ENCODE results near the gene POLL. TPM values are rescaled to one million over a fixed set of nuclear protein-coding genes. Genes with fewer than 3 reads are reported as not detected.

The POLL gene
- total and polyA plus RNA-seq, 10 of the 15 experiments (the other 5 are each of a cell fraction or from before 2014, with no cell fraction given), result 1.5 to 25.4 (median 13.8) TPM

DNA sequence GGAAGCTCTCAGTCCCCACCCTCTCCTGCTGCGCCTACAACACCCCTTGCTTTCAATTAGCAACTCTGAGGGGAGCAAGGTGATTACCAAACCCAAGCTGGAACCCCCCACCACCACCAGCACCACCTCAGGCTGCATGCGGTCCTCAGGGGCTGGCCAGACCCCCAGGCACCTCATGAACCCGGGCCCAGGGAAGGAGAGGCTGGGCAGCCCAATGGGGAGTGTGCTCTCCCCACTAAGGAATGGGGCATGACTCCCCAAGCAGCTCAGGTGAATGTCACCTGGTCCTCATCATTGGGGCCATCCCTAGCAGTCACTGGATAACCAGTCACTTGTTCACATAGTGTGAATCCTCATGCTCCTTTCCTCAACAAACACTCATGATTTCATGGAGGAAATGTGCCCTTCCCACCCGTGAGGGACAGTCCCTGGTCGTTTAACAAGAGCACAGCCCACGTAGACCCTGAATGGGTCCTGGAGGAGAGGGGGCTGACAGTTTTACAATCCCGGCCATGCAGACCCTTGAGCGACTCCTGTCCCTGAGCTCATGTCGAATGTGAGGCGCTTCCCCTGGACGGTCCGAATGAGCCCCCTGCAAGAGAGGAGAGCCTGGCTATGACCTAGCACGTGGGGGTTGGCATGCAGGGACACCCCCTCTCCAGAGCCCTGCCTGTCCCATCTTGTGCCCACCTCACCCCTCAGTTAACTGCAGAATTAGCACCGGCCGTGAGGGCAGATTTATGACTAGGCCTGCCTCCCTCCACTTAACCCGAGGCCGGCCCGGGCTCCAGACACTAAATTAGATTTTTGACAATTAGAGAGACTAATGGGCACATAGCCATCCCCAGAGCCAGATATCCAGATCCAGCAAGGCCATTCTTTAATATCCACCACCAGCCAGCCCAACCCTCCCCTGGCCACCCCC, 29.1 kb downstream of the POLL start (continued):
- TF ChIP-seq POLR2AphosphoS5 (IDR thresholded peaks at IDR 0.05; ENCODE audit: low read length), result no peak
- no peak for TF ChIP-seq SUPT20H (IDR thresholded peaks at IDR 0.05; ENCODE audit: borderline replicate concordance, control insufficient read depth, low read depth, low read length)
- no peak for TF ChIP-seq DPF2 (IDR thresholded peaks at IDR 0.05)
- TF ChIP-seq CHD4 (IDR thresholded peaks at IDR 0.05), result no peak
- TF ChIP-seq, protein P1, sequence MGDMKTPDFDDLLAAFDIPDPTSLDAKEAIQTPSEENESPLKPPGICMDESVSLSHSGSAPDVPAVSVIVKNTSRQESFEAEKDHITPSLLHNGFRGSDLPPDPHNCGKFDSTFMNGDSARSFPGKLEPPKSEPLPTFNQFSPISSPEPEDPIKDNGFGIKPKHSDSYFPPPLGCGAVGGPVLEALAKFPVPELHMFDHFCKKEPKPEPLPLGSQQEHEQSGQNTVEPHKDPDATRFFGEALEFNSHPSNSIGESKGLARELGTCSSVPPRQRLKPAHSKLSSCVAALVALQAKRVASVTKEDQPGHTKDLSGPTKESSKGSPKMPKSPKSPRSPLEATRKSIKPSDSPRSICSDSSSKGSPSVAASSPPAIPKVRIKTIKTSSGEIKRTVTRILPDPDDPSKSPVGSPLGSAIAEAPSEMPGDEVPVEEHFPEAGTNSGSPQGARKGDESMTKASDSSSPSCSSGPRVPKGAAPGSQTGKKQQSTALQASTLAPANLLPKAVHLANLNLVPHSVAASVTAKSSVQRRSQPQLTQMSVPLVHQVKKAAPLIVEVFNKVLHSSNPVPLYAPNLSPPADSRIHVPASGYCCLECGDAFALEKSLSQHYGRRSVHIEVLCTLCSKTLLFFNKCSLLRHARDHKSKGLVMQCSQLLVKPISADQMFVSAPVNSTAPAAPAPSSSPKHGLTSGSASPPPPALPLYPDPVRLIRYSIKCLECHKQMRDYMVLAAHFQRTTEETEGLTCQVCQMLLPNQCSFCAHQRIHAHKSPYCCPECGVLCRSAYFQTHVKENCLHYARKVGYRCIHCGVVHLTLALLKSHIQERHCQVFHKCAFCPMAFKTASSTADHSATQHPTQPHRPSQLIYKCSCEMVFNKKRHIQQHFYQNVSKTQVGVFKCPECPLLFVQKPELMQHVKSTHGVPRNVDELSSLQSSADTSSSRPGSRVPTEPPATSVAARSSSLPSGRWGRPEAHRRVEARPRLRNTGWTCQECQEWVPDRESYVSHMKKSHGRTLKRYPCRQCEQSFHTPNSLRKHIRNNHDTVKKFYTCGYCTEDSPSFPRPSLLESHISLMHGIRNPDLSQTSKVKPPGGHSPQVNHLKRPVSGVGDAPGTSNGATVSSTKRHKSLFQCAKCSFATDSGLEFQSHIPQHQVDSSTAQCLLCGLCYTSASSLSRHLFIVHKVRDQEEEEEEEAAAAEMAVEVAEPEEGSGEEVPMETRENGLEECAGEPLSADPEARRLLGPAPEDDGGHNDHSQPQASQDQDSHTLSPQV (IDR thresholded peaks at IDR 0.05), result no peak
- TF ChIP-seq, protein P2, sequence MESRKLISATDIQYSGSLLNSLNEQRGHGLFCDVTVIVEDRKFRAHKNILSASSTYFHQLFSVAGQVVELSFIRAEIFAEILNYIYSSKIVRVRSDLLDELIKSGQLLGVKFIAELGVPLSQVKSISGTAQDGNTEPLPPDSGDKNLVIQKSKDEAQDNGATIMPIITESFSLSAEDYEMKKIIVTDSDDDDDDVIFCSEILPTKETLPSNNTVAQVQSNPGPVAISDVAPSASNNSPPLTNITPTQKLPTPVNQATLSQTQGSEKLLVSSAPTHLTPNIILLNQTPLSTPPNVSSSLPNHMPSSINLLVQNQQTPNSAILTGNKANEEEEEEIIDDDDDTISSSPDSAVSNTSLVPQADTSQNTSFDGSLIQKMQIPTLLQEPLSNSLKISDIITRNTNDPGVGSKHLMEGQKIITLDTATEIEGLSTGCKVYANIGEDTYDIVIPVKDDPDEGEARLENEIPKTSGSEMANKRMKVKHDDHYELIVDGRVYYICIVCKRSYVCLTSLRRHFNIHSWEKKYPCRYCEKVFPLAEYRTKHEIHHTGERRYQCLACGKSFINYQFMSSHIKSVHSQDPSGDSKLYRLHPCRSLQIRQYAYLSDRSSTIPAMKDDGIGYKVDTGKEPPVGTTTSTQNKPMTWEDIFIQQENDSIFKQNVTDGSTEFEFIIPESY (IDR thresholded peaks at IDR 0.05), result no peak
- TF ChIP-seq, protein P3, sequence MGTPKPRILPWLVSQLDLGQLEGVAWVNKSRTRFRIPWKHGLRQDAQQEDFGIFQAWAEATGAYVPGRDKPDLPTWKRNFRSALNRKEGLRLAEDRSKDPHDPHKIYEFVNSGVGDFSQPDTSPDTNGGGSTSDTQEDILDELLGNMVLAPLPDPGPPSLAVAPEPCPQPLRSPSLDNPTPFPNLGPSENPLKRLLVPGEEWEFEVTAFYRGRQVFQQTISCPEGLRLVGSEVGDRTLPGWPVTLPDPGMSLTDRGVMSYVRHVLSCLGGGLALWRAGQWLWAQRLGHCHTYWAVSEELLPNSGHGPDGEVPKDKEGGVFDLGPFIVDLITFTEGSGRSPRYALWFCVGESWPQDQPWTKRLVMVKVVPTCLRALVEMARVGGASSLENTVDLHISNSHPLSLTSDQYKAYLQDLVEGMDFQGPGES (IDR thresholded peaks at IDR 0.05), result no peak

Data from GM12878 (cell line).